Measurements from ENCODE around the gene F5.

- TF ChIP-seq POLR2A (IDR thresholded peaks at IDR 0.05): no peak
- TF ChIP-seq EP300 (IDR thresholded peaks at IDR 0.05): no peak
Measured at GRCh38 chr1:169577981-169578738, 8.1 kb downstream of the F5 start.

Data from sigmoid colon (tissue), 4 donors.